Stomach (tissue), 9 donors: ENCODE data around the gene COMTD1. TPM values are rescaled to one million over a fixed set of nuclear protein-coding genes. Genes with fewer than 3 reads are reported as not detected.
"Not testable (repeated sequence)": the region's sequence is repeated elsewhere in the genome, so short reads cannot be mapped to it uniquely, and the experiment has no call there.

Experiments used
- DNase-seq, 2 donors: peaks; one replicate each; pipeline versions ENCODE4 v3.0.0 to v3.0.0-alpha.2; 2013 to 2019
- H3K27ac ChIP-seq, 5 donors: fragments of 200-600 bp in 4 of 5; sonication (generic) in 4 of 5; one replicate each; pipeline ENCODE4 v1.5.1; 2013 to 2019; ENCODE audit warnings: mild to moderate bottlenecking in 1 of 5, moderate library complexity in 1 of 5
- H3K27me3 ChIP-seq, 3 donors: fragments of 200-600 bp; sonication (generic); one replicate each; pipeline ENCODE4 v1.5.1; 2017 to 2019; ENCODE audit warnings: mixed run types in 1 of 3
- H3K36me3 ChIP-seq, 4 donors: fragments of 200-600 bp; sonication (generic); 1 replicate in 3 of 4; 2 replicates in 1 of 4; pipeline ENCODE4 v1.5.1; 2016 to 2019
- H3K4me1 ChIP-seq, 4 donors: fragments of 200-600 bp; sonication (generic); one replicate each; pipeline ENCODE4 v1.5.1; 2016 to 2019
- H3K4me3 ChIP-seq, 4 donors: fragments of 200-600 bp; sonication (generic) in 3 of 4; one replicate each; pipeline ENCODE4 v1.5.1; 2016 to 2019; ENCODE audit warnings: mild to moderate bottlenecking in 1 of 4
- H3K9me3 ChIP-seq, 4 donors: fragments of 200-600 bp; sonication (generic); one replicate each; pipeline ENCODE4 v1.5.1; 2016 to 2019
- EP300 ChIP-seq: sonication (generic); formaldehyde crosslinking; IDR thresholded peaks from one replicate; pipeline ENCODE4 v1.6.1; 2017; ENCODE audit warnings: antibody characterized with exemption
- POLR2A ChIP-seq, 4 donors: fragments of 450-650 bp; IDR thresholded peaks; one replicate each; pipeline ENCODE4 v1.6.1; 2016; ENCODE audit warnings: antibody characterized with exemption in 4 of 4, control low read depth in 2 of 4, mild to moderate bottlenecking in 1 of 4, moderate library complexity in 1 of 4
- POLR2AphosphoS5 ChIP-seq, 3 donors: sonication (generic); formaldehyde crosslinking; IDR thresholded peaks; one replicate each; pipeline ENCODE4 v1.6.1; 2016; ENCODE audit warnings: antibody characterized with exemption in 3 of 3
- WGBS, 5 donors: extraction: QIAGEN DNeasy Blood & Tissue Kit in 3 of 5; methylation state at CpG; one replicate each; pipeline versions ENCODE4 v1.1.5 to v1.1.7; 2013 to 2018; 5-methylcytosine and 5-hydroxymethylcytosine counted together
- intact Hi-C: fragments of 100-400 bp; cut with DNase I; formaldehyde crosslinking; loops from one replicate; pipeline ENCODE4 v1.15.1; 2023; ENCODE audit warnings: low total_unique reads
- polyA plus RNA-seq, 3 donors: library from polyadenylated mRNA; stranded (reverse); fragments of 200-250 nt; gene quantifications; one replicate each; pipeline ENCODE4 v1.2.3, GENCODE V29; 2013
- small RNA-seq, 4 donors: library from RNA; depleted of rRNA; stranded (forward); fragments of <200 nt; gene quantifications; one replicate each; pipeline ENCODE3, GENCODE V24; 2016
- total RNA-seq, 5 donors: library from RNA; depleted of rRNA; stranded (reverse); fragments of >200 nt; gene quantifications; one replicate each; pipeline versions ENCODE4 v1.1.0 to v1.2.3, GENCODE V29; 2014 to 2016
- TF ChIP-seq, protein P1 (sequence below), 7 experiments: fragments of 450-650 bp in 4 of 7; fragments of 200-600 bp in 3 of 7; sonication (generic) in 3 of 7; IDR thresholded peaks; one replicate each; pipeline ENCODE4 v1.5.1; 2016 to 2019; ENCODE audit warnings: antibody characterized with exemption in 7 of 7, control low read depth in 2 of 7, mild to moderate bottlenecking in 1 of 7
- donor health status: healthy with polysubstance abuse.
- donor health status: Bipolar disorder and iron deficiency.
- donor health status: healthy.

COMTD1 gene
- total and polyA plus RNA-seq, 8 donors: 15.4 to 446 (median 119) TPM

DNA sequence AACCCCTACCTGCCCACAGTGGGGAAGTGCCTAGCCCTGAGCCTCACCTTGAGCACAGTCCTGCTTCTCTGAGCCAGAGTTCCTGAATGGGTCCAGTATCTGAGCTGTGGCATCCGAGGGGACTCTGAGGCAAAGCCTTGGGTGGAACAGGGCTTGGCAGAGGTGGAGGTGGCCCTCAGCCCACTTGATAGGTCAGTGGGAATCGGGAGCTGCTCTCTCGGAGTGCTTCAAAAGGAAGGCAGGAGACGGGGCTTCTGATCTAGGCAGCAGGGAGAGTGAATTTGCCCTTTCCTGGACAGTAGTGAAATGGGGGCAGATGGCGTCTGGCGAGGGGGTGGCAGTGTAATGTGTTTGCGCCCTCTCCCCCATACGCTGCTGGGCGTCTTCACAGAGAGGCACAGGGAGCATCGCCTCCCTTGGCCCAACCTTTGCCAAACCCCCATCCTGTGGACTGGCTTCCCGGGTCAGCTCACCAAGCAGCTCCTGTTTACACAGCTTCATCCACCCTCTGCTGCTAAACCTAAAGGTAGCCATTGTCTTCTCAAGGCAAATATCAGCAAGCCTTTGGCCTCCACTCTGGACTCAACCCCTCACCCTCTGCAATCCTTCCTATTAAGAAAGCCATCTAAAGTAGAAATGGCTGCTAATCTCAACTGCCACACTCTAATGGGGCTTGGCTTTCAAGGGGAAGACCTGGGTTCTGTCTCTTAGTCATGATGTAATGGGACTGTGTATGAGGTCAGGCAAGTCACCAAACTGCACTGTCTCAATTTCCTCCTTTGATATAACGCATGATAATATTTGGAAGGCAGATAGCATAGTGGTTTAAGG lies 46.3 kb downstream of the COMTD1 start:
- DNase-seq: no peak
- no peaks in the 10 kb centered on the region for H3K27me3 ChIP-seq
- H3K9me3 ChIP-seq: no peaks in the 10 kb centered on the region
- no peaks in the 10 kb centered on the region for H3K36me3 ChIP-seq
- TF ChIP-seq EP300 (no peak), POLR2AphosphoS5 (IDR thresholded peaks at IDR 0.05) (no peak), POLR2A (IDR thresholded peaks at IDR 0.05) (no peak)
- TF ChIP-seq, protein P1, sequence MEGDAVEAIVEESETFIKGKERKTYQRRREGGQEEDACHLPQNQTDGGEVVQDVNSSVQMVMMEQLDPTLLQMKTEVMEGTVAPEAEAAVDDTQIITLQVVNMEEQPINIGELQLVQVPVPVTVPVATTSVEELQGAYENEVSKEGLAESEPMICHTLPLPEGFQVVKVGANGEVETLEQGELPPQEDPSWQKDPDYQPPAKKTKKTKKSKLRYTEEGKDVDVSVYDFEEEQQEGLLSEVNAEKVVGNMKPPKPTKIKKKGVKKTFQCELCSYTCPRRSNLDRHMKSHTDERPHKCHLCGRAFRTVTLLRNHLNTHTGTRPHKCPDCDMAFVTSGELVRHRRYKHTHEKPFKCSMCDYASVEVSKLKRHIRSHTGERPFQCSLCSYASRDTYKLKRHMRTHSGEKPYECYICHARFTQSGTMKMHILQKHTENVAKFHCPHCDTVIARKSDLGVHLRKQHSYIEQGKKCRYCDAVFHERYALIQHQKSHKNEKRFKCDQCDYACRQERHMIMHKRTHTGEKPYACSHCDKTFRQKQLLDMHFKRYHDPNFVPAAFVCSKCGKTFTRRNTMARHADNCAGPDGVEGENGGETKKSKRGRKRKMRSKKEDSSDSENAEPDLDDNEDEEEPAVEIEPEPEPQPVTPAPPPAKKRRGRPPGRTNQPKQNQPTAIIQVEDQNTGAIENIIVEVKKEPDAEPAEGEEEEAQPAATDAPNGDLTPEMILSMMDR (IDR thresholded peaks at IDR 0.05): no peak
- H3K27ac ChIP-seq: peak overlapping the region in 1 of 5 donors; percentile 26
- peaks cover 7 to 44% (median 19%) of the 10 kb centered on the region in 4 donors for H3K4me1 ChIP-seq
- WGBS, 5 donors: 87 to 91% (median 89%) methylated on average over 11 to 12 of the region's 12 CpGs
- H3K4me3 ChIP-seq: no peak overlapping the region
- intact Hi-C loops: no loop called here

DNA sequence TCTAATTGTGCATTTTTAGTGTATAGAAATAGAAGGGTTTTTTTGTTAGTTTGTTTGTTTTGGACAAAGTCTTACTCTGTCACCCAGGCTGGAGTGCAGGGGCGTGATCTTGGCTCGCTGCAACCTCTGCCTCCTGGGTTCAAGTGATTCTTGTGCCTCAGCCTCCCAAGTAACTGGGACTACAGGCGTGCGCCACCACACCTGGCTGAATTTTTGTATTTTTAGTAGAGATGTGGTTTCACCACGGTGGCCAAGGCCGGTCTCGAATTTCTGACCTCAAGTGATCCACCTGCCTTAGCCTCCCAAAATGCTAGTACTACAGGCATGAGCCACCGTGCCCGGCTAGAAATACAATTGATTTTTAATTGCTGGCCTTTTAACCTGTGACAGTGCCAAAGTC lies 47.2 kb downstream of the COMTD1 start:
- H3K4me3 ChIP-seq, intact Hi-C loops, DNase-seq, H3K27me3 ChIP-seq, H3K9me3 ChIP-seq, H3K36me3 ChIP-seq, H3K27ac ChIP-seq: not testable (repeated sequence)
- H3K4me1 ChIP-seq: peaks cover 7 to 42% (median 19%) of the 10 kb centered on the region in 4 donors
- 93 to 95% (median 95%) methylated on average over 9 of the region's 9 CpGs for WGBS, 5 donors

DNA sequence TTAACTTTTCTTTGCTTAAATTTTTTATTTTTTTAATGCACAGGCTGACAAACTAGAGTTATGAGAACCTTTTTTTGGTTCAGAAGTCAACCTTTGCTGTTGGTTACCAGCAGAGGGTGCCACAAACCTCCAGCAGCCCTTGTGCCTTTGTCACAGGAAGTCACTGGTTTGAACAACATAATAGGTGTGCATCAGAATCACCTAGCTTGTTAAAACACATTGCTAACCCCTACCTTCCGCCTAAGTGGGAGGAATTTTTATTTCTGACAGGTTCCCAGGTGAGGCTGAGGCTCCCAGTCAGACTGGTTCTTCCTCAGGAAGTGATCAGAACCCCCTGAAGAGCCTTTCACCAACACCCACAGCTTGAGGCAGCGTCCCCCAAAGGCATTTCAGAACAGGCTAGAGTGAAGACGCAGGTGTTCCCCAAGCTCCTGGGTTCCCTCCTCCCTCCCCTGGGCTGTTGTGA lies 47.8 kb downstream of the COMTD1 start:
- TF ChIP-seq, protein P1 (IDR thresholded peaks at IDR 0.05): peak in 5 of 7 experiments; percentile 37 to 66 (median 61)
- TF ChIP-seq POLR2AphosphoS5 (IDR thresholded peaks at IDR 0.05) (peak in 1 of 3 donors; percentile 54), EP300 (no peak)
- no peaks in the 10 kb centered on the region for H3K27me3 ChIP-seq
- H3K4me3 ChIP-seq: no peak overlapping the region
- DNase-seq: peak; percentile 64 to 88
- no peaks in the 10 kb centered on the region for H3K9me3 ChIP-seq
- intact Hi-C loops: no loop called here
- H3K27ac ChIP-seq: peak overlapping the region in 1 of 5 donors; percentile 19
- H3K36me3 ChIP-seq: peaks cover 0 to 3% (median under 1%) of the 10 kb centered on the region in 4 donors
- 68 to 85% (median 71%) methylated on average over 3 of the region's 3 CpGs for WGBS, 5 donors
- H3K4me1 ChIP-seq: peaks cover 7 to 37% (median 19%) of the 10 kb centered on the region in 4 donors

DNA sequence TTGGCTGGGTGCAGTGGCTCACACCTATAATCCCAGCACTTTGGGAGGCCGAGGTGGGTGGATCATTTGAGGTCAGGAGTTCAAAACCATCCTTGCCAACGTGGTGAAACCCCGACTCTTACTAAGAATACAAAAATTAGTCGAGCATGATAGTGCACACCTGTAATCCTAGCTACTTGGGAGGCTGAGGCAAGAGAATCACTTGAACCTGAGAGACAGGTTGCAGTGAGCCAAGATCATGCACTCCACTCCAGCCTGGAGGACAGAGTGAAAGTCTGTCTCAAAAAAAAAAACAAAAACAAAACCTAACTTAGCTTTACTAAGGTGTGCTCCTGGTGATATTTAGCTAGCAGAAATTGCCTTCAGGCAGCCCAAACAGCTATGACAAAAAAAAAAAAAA lies 49.4 kb downstream of the COMTD1 start:
- Histone ChIP-seq H3K36me3 (peaks cover 0 to 13% (median 9%) of the 10 kb centered on the region in 4 donors), H3K4me1 (peaks cover 0 to 21% (median 5%) of the 10 kb centered on the region in 4 donors), H3K27ac (no peak overlapping the region), H3K9me3 (no peaks in the 10 kb centered on the region), H3K4me3 (no peak overlapping the region), H3K27me3 (no peaks in the 10 kb centered on the region)
- intact Hi-C loops: no loop called here
- 47 to 70% (median 54%) methylated on average over 4 of the region's 4 CpGs for WGBS, 5 donors
- TF ChIP-seq POLR2A (IDR thresholded peaks at IDR 0.05) (no peak), EP300 (no peak), POLR2AphosphoS5 (IDR thresholded peaks at IDR 0.05) (no peak)
- TF ChIP-seq, protein P1 (IDR thresholded peaks at IDR 0.05): no peak
- no peak for DNase-seq

Small RNA genes within 50 kb of the gene (small RNA-seq; reads per million reads assigned to genes)
- gene HMGA1P5 (0 reads per million in 4 donors), gene RPL39P25 (0 reads per million in 4 donors)

Other genes starting within 250 kb of the COMTD1 start
- 10 to 100 TPM in 3 of 5 donors, 1 to 10 TPM in 2; 3.2 to 34.9 (median 11.9) TPM for gene SAMD8, start 124.3 kb downstream of the COMTD1 start, total RNA-seq
- 1 to 10 TPM; 2.9 to 5.2 (median 4.3) TPM for gene SAMD8, start 124.3 kb downstream of the COMTD1 start, polyA plus RNA-seq
- gene VDAC2, start 25.2 kb downstream of the COMTD1 start, total RNA-seq: 100 to 1,000 TPM in 3 of 5 donors, 10 to 100 TPM in 2; 44.3 to 149 (median 128) TPM
- gene VDAC2, start 25.2 kb downstream of the COMTD1 start, polyA plus RNA-seq: 100 to 1,000 TPM; 140 to 202 (median 168) TPM
- 10 to 100 TPM in 2 of 5 donors, 1 to 10 TPM in 3; 3.5 to 24.1 (median 8.2) TPM for gene ZNF503, start 165.8 kb upstream of the COMTD1 start, total RNA-seq
- 10 to 100 TPM; 10.5 to 16.2 (median 15.1) TPM for gene ZNF503, start 165.8 kb upstream of the COMTD1 start, polyA plus RNA-seq
- 10 to 100 TPM in 1 of 5 donors, 1 to 10 TPM in 3, not detected in 1; 1.3 to 13.6 (median 6.5) TPM for gene LRMDA, start 195.7 kb upstream of the COMTD1 start, total RNA-seq
- 10 to 100 TPM; 16.9 to 30.2 (median 24.7) TPM for gene LRMDA, start 195.7 kb upstream of the COMTD1 start, polyA plus RNA-seq